GM18858 (cell line): ENCODE data around the gene PRSS16.

ENCODE experiments used
- ATAC-seq: cut with Tn5 transposase; IDR thresholded peaks from one replicate; pipeline ENCODE4 v1.9.1; 2021; ENCODE audit not compliant: unreplicated experiment

Gene PRSS16

DNA sequence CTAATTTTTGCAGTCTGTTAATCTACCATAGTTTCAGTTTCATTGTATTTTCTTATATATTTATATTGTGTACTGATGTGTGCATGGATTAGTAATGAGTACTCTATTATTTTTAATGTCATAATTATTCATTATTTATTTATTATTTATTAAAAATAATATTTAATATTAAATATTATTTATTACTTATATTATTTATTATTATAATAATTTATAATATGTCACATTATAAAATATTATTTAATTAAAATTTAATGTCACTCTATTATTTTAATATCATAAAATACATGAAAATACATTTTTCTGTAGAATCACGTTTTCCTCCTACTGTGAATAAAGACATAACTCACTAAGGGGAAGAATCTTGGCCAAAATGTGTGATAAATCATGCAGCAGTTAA is 34.1 kb downstream of the PRSS16 start:
- ATAC-seq = no peak

DNA sequence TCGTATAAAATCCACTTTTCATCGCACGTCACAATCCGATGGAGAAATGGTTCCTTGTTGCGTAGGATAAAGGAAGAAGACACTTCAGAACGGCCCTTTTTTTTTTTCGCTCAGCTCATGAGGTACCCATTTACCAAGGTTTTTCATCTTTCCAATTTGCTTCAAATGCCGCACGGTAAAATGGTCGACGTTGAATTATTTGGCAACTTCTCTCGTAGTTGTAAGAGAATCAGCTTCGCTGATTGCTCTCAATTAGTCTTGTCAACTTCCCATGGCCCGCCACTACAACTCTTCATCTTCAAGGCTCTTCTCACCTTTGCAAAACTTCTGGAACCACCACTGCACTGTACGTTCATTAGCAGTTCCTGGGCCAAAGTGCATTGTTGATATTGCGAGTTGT is 35.8 kb downstream of the PRSS16 start:
- no peak for ATAC-seq

DNA sequence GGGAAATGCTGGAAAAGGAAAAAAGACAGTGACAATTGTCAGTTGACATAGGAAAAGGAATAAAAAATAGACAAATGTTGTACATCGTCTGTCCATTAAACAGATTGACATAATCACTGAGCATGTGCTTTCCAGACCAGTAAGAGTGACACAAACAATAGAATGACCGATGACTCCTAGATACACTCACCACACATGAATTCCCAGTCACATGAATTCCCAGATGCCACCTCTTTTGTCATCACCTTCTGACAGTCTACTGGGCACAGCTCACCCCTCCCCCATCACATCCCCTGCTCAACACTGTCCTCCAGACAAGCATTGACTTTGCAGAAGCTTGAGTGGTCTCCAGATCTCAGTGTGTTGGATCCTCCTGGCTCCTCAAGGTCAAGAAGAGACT is 38.6 kb downstream of the PRSS16 start:
- ATAC-seq = no peak

DNA sequence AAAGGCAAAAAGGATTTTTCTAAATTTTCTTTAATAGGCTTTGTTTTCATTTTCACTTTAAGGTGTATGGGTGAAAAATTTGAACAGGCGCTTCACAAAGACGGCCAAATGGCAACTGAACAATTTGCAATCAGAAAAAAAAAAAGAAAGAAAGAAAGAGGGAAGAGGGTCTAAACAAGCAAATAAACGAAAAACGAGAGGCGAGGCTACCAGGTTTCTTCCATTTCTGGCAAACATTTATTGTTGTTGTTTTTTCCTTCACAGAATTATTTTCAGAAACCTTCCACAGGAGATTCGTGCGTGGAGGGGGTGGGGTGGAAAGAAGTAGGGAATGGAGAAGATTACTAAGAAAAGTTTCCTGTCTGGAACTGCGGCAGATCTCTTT is 40.2 kb downstream of the PRSS16 start:
- ATAC-seq = no peak

DNA sequence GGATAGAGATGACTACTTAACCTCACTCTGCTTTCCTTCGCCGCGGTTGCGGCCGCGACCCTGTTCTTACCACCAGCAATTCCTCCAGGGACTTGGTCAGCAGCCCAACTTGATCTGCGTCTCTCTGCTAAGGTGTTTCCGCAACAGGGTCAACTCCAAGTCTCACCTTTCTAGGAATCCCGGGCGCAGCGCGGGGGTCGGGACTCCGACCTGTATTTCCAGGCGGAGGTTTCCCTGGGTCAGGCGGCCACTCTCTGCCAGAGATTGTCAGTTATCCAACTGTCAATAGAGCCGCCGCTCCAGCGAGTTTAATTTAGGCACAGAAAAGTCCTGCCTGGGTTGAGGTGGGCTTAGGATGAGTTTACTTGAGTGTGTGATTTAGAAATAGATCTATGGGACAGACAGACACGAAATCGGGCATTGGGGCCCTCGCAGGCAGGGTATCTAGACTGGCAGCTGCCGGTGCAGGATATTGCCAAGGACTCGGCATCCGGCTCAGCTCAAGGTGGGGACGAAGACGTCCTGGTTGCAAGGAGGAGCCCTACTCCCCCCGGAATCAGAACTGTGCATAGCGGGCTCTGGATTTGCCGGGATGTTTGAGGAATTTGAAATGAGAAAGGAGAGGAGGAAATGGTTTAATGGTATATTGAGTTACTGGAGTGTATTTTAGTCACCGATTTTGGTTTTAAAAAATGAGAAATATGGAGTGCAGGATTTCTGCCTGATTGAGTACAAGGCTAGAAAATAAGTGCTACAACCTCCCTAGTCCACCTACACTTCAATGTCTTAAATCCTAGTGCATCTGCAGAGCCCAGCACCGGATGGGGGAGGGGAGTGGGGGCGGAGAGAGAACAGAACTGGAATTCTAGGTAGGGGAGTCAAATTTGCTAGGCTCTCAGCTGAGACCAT is 40.9 kb downstream of the PRSS16 start:
- ATAC-seq = no peak

DNA sequence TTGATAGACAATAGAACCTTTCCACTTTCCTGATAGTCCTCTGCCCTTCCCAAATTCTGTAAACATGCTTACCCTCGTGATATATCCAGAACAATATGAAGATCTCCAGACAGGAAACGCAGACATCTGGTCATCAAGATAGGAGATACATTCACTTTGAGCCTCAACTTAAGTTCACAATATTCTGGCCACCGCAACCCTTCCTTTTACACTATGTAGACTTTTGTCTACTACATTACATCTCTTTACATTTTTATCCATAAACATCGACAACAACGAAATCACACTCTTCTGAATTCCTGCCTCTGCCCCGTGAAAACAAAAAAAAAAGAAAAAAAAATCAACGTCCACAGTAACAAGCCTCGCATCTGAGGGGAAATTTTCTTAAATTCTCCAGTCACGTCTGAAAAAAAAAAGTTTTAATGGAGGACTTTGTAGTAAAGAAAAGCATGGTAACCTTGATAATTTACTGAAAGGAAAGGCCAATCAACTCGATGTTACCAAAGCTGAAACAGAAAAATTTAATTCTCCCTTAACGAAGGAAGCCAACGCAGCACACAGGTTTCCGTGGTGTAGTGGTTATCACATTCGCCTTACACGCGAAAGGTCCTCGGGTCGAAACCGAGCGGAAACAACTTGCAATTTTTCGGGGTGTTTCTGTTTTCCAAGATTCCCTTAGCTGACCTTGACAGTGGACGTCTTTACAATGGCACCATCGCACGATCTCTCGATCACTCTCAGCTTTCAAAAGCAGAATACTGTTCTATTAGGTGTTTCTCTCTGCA is 42.8 kb downstream of the PRSS16 start:
- ATAC-seq = no peak

DNA sequence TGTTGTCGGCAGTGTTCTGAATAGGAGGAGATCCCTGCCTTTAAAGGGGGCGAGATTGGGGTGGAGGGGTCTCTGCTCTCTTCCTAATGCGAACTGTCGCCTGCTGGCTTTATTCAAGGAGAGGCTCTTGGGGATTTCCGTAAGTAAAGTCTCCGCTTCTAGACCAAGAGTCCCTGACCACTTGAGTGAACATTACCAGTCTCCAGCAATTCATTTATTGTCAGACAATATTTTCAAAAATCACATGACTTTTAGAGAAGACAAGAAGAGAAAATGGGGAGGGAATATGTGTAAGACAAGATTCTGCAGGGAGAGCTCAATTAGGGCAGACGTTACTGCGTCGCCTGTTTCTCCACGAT is 43.3 kb downstream of the PRSS16 start:
- ATAC-seq = no peak

DNA sequence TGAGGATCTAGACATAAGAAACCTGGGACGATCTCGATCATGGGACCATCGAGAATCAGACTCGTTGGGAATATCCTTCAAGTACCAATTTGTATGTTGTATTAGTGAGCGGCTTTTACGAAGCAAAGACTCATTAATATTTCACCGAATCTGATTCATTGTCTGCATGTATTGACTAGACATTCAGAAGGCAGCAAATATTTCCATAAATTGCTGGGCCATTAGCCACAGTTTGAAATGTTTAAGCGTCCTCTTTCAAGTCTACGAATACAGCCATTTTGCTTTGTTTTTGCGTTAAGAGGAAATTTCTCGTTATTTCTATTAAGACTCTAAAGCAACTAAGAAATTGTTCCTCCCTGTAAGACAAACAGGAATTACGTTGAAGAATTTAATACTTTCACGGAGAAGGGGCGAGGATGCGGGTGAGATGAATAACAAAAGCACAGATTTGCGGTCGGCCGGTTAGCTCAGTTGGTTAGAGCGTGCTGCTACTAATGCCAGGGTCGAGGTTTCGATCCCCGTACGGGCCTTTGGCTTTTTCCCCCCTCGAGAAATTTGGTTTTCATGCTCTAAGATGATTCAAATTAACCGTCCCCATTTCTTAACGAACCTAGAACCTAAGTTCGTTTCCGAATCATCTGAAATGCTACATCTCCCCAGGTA is 46.1 kb downstream of the PRSS16 start:
- no peak for ATAC-seq

DNA sequence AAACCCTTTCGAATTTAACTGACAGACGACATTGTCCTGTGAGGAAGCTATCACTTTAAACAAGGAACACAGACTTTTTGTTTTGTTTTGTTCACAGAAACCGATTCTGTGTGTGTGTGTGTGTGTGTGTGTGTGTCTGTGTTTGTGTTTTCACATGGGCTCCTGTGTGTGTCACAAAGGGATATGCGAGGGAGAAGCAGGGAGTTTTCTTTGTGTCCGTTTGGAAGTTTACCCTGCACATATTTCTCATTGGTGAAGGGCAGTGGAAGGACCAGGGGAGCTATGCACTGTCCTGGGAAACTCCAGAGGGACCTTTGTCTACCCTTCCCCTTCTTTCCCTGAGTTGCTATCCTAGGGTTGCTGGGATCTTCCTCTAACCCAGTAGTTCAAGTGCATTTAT is 46.9 kb downstream of the PRSS16 start:
- no peak for ATAC-seq

DNA sequence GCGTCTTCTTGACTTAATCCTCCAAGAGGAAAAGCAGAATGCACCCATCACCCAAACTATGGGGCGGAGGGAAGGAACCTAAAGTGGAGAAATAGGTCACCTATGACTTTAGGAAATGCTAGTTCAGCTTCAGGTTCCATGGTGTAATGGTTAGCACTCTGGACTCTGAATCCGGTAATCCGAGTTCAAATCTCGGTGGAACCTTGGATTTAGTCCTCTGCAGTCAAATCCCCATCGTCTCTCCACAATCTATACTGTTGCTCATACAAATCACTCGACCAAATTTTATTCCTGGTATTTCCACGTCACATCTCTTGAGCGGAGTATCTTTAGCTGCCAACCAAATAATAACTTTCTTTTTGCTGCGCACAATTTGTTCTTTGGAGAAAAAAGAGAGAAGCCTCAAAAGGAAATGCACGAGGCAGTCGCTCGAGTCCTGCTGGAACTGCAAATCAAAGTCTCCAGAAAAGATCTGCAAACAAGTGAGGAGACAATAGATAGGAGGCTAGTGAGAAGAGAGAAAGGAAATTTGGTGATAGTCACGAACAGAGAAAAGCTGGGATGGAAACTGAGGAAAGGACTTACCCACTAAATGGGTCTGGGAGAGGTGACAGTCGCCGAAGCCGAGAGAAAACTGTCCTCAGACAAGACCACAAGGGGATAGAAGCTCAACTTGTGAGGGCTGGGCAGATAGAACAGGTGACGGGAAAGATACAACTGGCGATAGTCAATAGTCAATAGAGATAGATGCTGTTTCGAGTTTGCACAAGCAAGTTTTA is 48.0 kb downstream of the PRSS16 start:
- no peak for ATAC-seq

DNA sequence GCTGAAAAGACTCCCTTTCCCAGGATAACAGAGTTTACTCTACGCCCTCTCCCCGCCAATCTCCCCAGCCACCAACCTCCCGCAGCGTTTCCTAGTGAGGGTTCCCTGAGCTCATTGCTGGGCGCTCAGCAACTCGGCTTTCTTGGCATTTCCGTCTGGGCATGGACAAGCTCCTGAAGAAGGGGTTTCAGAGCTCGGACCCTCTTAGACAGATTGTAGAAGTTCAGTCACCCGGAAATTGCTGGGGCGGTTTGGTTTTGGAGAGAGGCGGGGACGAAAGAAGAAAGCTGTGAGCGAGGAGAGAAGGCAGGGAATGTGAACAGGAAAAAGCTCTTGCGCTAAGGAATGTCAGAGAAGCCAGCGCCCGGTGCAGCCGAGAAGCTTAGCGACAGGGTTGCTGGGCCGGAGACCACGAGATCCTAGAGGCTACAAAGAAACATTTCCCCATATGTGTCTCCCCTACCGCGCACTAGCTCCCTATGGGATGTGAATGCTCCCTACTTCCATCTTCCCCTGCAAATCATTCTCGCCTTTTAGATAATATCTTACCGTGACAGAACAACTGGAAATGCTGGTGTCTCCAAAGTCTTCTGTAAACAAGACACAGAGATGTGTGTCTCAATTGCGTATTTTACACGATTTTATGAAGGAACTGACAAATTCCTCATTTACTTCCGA is 48.7 kb downstream of the PRSS16 start:
- no peak for ATAC-seq

DNA sequence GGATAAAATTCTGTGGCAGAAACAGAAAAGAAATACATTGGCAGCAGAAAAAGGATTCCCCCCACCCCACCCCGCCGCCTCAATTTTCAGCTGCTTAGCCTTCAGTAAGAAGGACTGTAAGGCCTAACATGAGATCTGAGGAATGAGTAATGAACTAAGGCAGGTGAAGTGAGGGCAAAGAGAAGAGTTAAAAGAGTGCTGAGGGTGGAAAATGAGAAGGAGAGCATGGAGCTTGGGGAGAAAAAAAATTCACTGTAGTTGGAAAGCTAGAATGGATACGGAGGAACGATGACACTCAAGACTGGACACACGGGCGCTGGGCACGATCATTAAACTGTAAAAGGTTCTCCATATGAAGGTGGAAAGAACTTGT is 50.0 kb downstream of the PRSS16 start:
- no peak for ATAC-seq

DNA sequence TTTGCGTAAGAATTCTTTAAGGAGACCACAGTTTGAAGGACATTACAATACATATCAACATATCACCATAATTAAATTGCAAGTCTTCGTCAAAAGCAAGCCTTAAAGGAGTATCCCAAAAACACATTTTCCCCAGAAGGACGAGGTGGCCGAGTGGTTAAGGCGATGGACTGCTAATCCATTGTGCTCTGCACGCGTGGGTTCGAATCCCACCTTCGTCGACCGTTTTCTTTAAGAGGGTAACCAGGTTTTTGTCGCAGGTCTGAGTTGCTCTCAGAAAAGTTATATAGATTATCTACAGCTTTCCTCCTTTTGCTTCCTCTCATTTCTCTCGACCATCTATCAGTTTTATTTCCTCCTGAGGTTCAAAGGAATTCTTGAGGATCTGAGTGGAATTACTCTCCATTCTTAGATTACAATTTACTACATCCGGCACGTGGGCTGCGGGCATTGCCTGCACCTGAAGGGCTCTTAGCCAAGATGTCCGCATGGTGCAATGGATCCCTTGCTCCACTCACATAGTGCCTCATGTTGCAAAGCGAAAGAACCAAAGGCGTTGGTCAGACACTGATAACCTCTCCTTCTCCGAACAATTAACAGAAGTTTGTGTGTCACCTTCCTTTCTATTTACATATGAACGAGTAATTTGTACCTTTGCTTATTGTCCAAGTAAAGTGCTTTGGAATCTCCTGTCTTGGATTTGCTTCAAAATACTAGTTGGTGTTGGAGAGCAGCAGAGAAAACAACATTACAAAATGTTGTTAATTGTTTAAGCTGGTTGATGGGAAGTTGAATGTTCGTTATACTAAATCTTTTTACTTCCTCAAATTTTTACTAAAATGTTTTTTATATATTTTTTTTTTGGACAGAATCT is 50.6 kb downstream of the PRSS16 start:
- no peak for ATAC-seq

DNA sequence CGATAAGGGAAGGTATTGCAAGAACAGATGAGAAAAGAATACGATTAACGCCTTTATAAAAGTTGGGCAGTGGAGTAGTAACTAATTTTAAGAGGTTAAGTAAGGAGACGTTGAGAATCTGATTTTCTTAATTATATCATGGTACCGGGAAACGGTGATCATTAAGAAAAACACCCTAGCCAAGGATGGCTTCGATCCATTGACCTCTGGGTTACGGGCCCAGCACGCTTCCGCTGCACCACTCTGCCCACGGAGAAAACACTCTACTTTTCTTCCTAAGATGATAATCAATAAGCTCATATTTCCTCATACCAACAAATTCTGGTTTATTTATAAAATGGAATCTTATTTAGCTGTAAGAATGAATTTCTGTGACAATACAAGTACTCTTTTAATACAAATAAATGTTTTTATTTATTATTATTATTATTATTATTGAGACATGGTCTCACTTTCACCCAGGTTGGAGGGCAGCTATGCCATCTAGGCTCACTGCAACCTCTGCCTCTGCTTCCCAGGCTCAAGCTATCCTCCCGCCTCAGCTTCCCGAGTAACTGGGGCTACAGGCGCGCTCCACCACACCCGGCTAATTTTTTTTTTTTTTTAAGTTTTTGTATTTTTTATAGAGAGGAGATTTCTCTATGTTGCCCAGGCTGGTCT is 56.2 kb downstream of the PRSS16 start:
- ATAC-seq = no peak
